CD14-positive monocyte (primary cell): ENCODE results near the gene AP2S1. TPM values are rescaled to one million over a fixed set of nuclear protein-coding genes. Genes with fewer than 3 reads are reported as not detected.

Experiments used
- DNase-seq, 3 donors: peaks; one replicate each; pipeline ENCODE4 v3.0.0-alpha.2; 2011 to 2022
- H2AFZ ChIP-seq: 2 replicates; pipeline ENCODE4 v1.6.0; 2012; ENCODE audit warnings: mild to moderate bottlenecking, low read depth, low read length, inconsistent platforms; ENCODE audit not compliant: insufficient read depth, poor library complexity, severe bottlenecking
- H3K27ac ChIP-seq, 2 donors: 1 replicate in 1 of 2; 2 replicates in 1 of 2; pipeline ENCODE4 v1.5.1; 2012 to 2013; ENCODE audit warnings: low read length in 2 of 2, control low read depth in 1 of 2, inconsistent platforms in 1 of 2, low read depth in 1 of 2, mild to moderate bottlenecking in 1 of 2
- H3K27me3 ChIP-seq, 2 donors: one replicate each; pipeline versions ENCODE4 v1.6.0 to v1.6.1; 2011 to 2013; ENCODE audit warnings: low read length in 2 of 2; ENCODE audit not compliant: control insufficient read depth in 2 of 2, insufficient read depth in 2 of 2
- H3K36me3 ChIP-seq, 2 donors: replicated peaks in 1 of 2; 1 replicate in 1 of 2; 2 replicates in 1 of 2; pipeline versions ENCODE4 v1.5.1 to v1.6.1; 2012 to 2013; ENCODE audit warnings: low read length in 2 of 2, control low read depth in 1 of 2, inconsistent platforms in 1 of 2, mild to moderate bottlenecking in 1 of 2; ENCODE audit not compliant: insufficient read depth in 2 of 2, control insufficient read depth in 1 of 2
- H3K4me1 ChIP-seq, 2 donors: 1 replicate in 1 of 2; 2 replicates in 1 of 2; pipeline versions ENCODE4 v1.5.1 to v1.6.1; 2012 to 2013; ENCODE audit warnings: low read length in 2 of 2, control low read depth in 1 of 2, inconsistent platforms in 1 of 2, mild to moderate bottlenecking in 1 of 2, moderate library complexity in 1 of 2; ENCODE audit not compliant: insufficient read depth in 2 of 2, control insufficient read depth in 1 of 2
- H3K4me2 ChIP-seq: replicated peaks from 2 replicates; pipeline ENCODE3; 2012; ENCODE audit warnings: low read length, moderate library complexity, mild to moderate bottlenecking; ENCODE audit not compliant: poor library complexity, severe bottlenecking; ENCODE audit errors: extremely low read depth
- H3K4me3 ChIP-seq, 3 experiments: fragments of 200-600 bp in 1 of 3; sonication (generic) in 1 of 3; replicated peaks in 1 of 3; 1 replicate in 2 of 3; 2 replicates in 1 of 3; pipeline ENCODE4 v1.5.1; 2011 to 2013; ENCODE audit warnings: low read length in 3 of 3, mild to moderate bottlenecking in 3 of 3, control low read depth in 2 of 3, low read depth in 2 of 3, inconsistent platforms in 1 of 3, moderate library complexity in 1 of 3
- H3K79me2 ChIP-seq: 2 replicates; pipeline ENCODE4 v1.6.0; 2012; ENCODE audit warnings: mild to moderate bottlenecking, control low read depth, inconsistent platforms, low read length, moderate library complexity; ENCODE audit not compliant: insufficient read depth
- H3K9ac ChIP-seq: 2 replicates; pipeline ENCODE4 v1.6.0; 2017; ENCODE audit warnings: low read length, mild to moderate bottlenecking; ENCODE audit not compliant: insufficient read depth, poor library complexity, severe bottlenecking
- H3K9me3 ChIP-seq, 2 donors: replicated peaks in 1 of 2; 1 replicate in 1 of 2; 2 replicates in 1 of 2; pipeline versions ENCODE4 v1.5.1 to v1.6.1; 2012 to 2013; ENCODE audit warnings: low read length in 2 of 2, control low read depth in 1 of 2; ENCODE audit not compliant: control insufficient read depth in 1 of 2, insufficient read depth in 1 of 2
- H4K20me1 ChIP-seq: 2 replicates; pipeline ENCODE4 v1.6.0; 2012; ENCODE audit warnings: mild to moderate bottlenecking, low read length, control low read depth, moderate library complexity; ENCODE audit not compliant: insufficient read depth
- H3K27ac Mint-ChIP-seq, 7 donors: one replicate each; pipeline ENCODE4 v1.8.0; 2020; ENCODE audit warnings: mild to moderate bottlenecking in 7 of 7, mixed read lengths in 7 of 7, moderate library complexity in 6 of 7, inconsistent platforms in 2 of 7
- H3K27me3 Mint-ChIP-seq, 3 donors: one replicate each; pipeline ENCODE4 v1.8.0; 2021 to 2022; ENCODE audit warnings: low read depth in 3 of 3, mild to moderate bottlenecking in 3 of 3, mixed read lengths in 3 of 3, moderate library complexity in 3 of 3, inconsistent platforms in 1 of 3
- H3K36me3 Mint-ChIP-seq, 2 donors: one replicate each; pipeline ENCODE4 v1.8.0; 2020; ENCODE audit warnings: mixed read lengths in 2 of 2, inconsistent platforms in 1 of 2, mild to moderate bottlenecking in 1 of 2
- H3K4me1 Mint-ChIP-seq: one replicate; pipeline ENCODE4 v1.8.0; 2020; ENCODE audit warnings: mild to moderate bottlenecking, mixed read lengths
- H3K4me3 Mint-ChIP-seq, 2 donors: one replicate each; pipeline ENCODE4 v1.8.0; 2020; ENCODE audit warnings: mild to moderate bottlenecking in 2 of 2, mixed read lengths in 2 of 2, moderate library complexity in 1 of 2
- H3K9me3 Mint-ChIP-seq, 7 donors: one replicate each; pipeline ENCODE4 v1.8.0; 2020 to 2022; ENCODE audit warnings: mixed read lengths in 7 of 7, mild to moderate bottlenecking in 6 of 7, moderate library complexity in 6 of 7, inconsistent platforms in 2 of 7
- WGBS: methylation state at CpG from one replicate; pipeline ENCODE4 v1.1.5; 2013; ENCODE audit warnings: missing lambda C conversion rate; ENCODE audit not compliant: insufficient coverage; 5-methylcytosine and 5-hydroxymethylcytosine counted together
- intact Hi-C, 2 donors: fragments of 100-400 bp; cut with micrococcal nuclease; formaldehyde crosslinking; loops; one replicate each; pipeline versions ENCODE4 v1.15.0 to v1.15.1; 2023
- polyA plus RNA-seq, 3 donors: library from polyadenylated mRNA; depleted of rRNA in 1 of 3; unstranded in 2 of 3; stranded (reverse) in 1 of 3; fragments of 300-500 nt in 2 of 3; fragments of >200 nt in 1 of 3; fragmentation: Illumina TruSeq in 2 of 3; gene quantifications; 1 replicate in 2 of 3; 2 replicates in 1 of 3; pipeline ENCODE4 v1.2.3, GENCODE V29; 2012 to 2021
- TF ChIP-seq, protein P1 (sequence below): fragments of 200-600 bp; IDR thresholded peaks from one replicate; pipeline ENCODE4 v1.8.0; 2022; ENCODE audit warnings: antibody characterized with exemption, mild to moderate bottlenecking

AP2S1 gene
- polyA plus RNA-seq, 3 donors: 123 to 194 (median 170) TPM

GRCh38 chr19:46845959-46846459 is 4.6 kb downstream of the AP2S1 start:
- H3K79me2 ChIP-seq: peaks cover 47% of the 10 kb centered on the region
- DNase-seq: peak in 2 of 3 donors; percentile 47 to 52
- Mint-ChIP-seq H3K27ac (peak overlapping the region; percentile 24 to 88 (median 72)), H3K4me3 (peak overlapping the region; percentile 41 to 55), H3K27me3 (peaks cover 0 to 3% (median 1%) of the 10 kb centered on the region in 3 donors), H3K9me3 (peaks cover 0 to 1% (median 0%) of the 10 kb centered on the region in 7 donors), H3K36me3 (peaks cover 34 to 54% of the 10 kb centered on the region in 2 donors), H3K4me1 (peaks cover 38% of the 10 kb centered on the region)
- H2AFZ ChIP-seq: peak overlapping the region; percentile 60
- H3K9ac ChIP-seq: no peak overlapping the region
- peak overlapping the region in 1 of 3 experiments; percentile 45 for H3K4me3 ChIP-seq
- H3K4me2 ChIP-seq: peak overlapping the region; percentile 59
- TF ChIP-seq, protein P1, sequence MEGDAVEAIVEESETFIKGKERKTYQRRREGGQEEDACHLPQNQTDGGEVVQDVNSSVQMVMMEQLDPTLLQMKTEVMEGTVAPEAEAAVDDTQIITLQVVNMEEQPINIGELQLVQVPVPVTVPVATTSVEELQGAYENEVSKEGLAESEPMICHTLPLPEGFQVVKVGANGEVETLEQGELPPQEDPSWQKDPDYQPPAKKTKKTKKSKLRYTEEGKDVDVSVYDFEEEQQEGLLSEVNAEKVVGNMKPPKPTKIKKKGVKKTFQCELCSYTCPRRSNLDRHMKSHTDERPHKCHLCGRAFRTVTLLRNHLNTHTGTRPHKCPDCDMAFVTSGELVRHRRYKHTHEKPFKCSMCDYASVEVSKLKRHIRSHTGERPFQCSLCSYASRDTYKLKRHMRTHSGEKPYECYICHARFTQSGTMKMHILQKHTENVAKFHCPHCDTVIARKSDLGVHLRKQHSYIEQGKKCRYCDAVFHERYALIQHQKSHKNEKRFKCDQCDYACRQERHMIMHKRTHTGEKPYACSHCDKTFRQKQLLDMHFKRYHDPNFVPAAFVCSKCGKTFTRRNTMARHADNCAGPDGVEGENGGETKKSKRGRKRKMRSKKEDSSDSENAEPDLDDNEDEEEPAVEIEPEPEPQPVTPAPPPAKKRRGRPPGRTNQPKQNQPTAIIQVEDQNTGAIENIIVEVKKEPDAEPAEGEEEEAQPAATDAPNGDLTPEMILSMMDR: no peak
- H4K20me1 ChIP-seq: peaks cover 45% of the 10 kb centered on the region
- H3K36me3 ChIP-seq: peaks cover 29 to 49% of the 10 kb centered on the region in 2 donors
- intact Hi-C loops: no loop called here
- 70% methylated on average over 10 of the region's 19 CpGs for WGBS
- H3K27me3 ChIP-seq: no peaks in the 10 kb centered on the region
- peak overlapping the region; percentile 41 to 60 for H3K27ac ChIP-seq
- H3K9me3 ChIP-seq: no peaks in the 10 kb centered on the region
- H3K4me1 ChIP-seq: peaks cover 32 to 40% of the 10 kb centered on the region in 2 donors

GRCh38 chr19:46844067-46844489 is 6.6 kb downstream of the AP2S1 start:
- peaks cover 42 to 64% of the 10 kb centered on the region in 2 donors for H3K36me3 Mint-ChIP-seq
- Histone ChIP-seq H3K4me2 (no peak overlapping the region), H3K36me3 (peaks cover 39 to 59% of the 10 kb centered on the region in 2 donors), H3K9me3 (no peaks in the 10 kb centered on the region), H4K20me1 (peaks cover 42% of the 10 kb centered on the region), H3K27me3 (no peaks in the 10 kb centered on the region), H3K9ac (no peak overlapping the region), H3K4me1 (peaks cover 20 to 26% of the 10 kb centered on the region in 2 donors), H3K79me2 (peaks cover 34% of the 10 kb centered on the region), H2AFZ (no peak overlapping the region), H3K27ac (no peak overlapping the region), H3K4me3 (no peak overlapping the region)
- 94% methylated on average over 8 of the region's 9 CpGs for WGBS
- H3K27me3 Mint-ChIP-seq: peaks cover 0 to 3% (median 0%) of the 10 kb centered on the region in 3 donors
- H3K9me3 Mint-ChIP-seq: peaks cover 0 to 1% (median 0%) of the 10 kb centered on the region in 7 donors
- no peak overlapping the region for H3K27ac Mint-ChIP-seq
- H3K4me1 Mint-ChIP-seq: peaks cover 28% of the 10 kb centered on the region
- no peak overlapping the region for H3K4me3 Mint-ChIP-seq
- intact Hi-C loops: loop anchor here in 1 of 2 donors (5.0 kb wide), 2 partner anchors 67 to 87 kb away; no protein-coding TSS in a partner anchor
- TF ChIP-seq, protein P1: no peak
- no peak for DNase-seq
